Lower leg skin (tissue), 4 donors: ENCODE results near the gene SEMA3D. TPM values are rescaled to one million over a fixed set of nuclear protein-coding genes. Genes with fewer than 3 reads are reported as not detected.

Experiments used
- DNase-seq, 2 donors: peaks; one replicate each; pipeline ENCODE4 v3.0.0-alpha.2; 2019; ENCODE audit warnings: low spot score in 2 of 2
- H3K4me3 ChIP-seq: fragments of 200-600 bp; sonication (generic); 2 replicates; pipeline ENCODE4 v1.5.1; 2017; ENCODE audit warnings: mild to moderate bottlenecking, low read depth; ENCODE audit not compliant: poor library complexity, severe bottlenecking
- CTCF ChIP-seq, 3 donors: fragments of 450-650 bp; IDR thresholded peaks; one replicate each; pipeline ENCODE4 v1.5.1; 2016; ENCODE audit warnings: antibody characterized with exemption in 3 of 3, mild to moderate bottlenecking in 3 of 3, moderate library complexity in 2 of 3
- POLR2A ChIP-seq, 2 donors: fragments of 450-650 bp; IDR thresholded peaks; one replicate each; pipeline ENCODE4 v1.6.1; 2016 to 2017; ENCODE audit warnings: antibody characterized with exemption in 2 of 2, mild to moderate bottlenecking in 1 of 2, moderate library complexity in 1 of 2
- WGBS, 2 donors: methylation state at CpG; one replicate each; pipeline ENCODE4 v1.1.5; 2018; 5-methylcytosine and 5-hydroxymethylcytosine counted together
- intact Hi-C: fragments of 100-400 bp; cut with DNase I; formaldehyde crosslinking; loops from one replicate; pipeline ENCODE4 v1.15.0; 2023; ENCODE audit warnings: low total_unique reads
- total RNA-seq, 4 donors: library from RNA; depleted of rRNA; stranded (reverse); fragments of >200 nt; gene quantifications; one replicate each; pipeline ENCODE4 v1.1.0, GENCODE V29; 2016

The SEMA3D gene
- total RNA-seq, 4 donors from 2014 or later: 2.4 to 4.7 (median 2.7) TPM

- DNase-seq: no peak
These were observed 211.2 kb downstream of the SEMA3D start for GRCh38 chr7:84975586-84976185.

GRCh38 chr7:84971360-84971759 is 215.5 kb downstream of the SEMA3D start:
- no peak for DNase-seq
- no peak overlapping the region for H3K4me3 ChIP-seq
- WGBS, 2 donors: 59 to 70% methylated on average over 1 of the region's 1 CpG
- TF ChIP-seq CTCF (IDR thresholded peaks at IDR 0.05): no peak
- intact Hi-C loops: no loop called here

More at GRCh38 chr7:84975586-84976185, 211.2 kb downstream of the SEMA3D start:
- no peak for TF ChIP-seq POLR2A (IDR thresholded peaks at IDR 0.05)
- TF ChIP-seq CTCF (IDR thresholded peaks at IDR 0.05): no peak
- intact Hi-C loops: no loop called here
- 7 to 10% methylated on average over 1 of the region's 1 CpG for WGBS, 2 donors
- no peak overlapping the region for H3K4me3 ChIP-seq

- H3K4me3 ChIP-seq: no peak overlapping the region
- intact Hi-C loops: no loop called here
- TF ChIP-seq CTCF (IDR thresholded peaks at IDR 0.05) (no peak), POLR2A (IDR thresholded peaks at IDR 0.05) (no peak)
- DNase-seq: no peak
These were observed 216.2 kb downstream of the SEMA3D start for GRCh38 chr7:84970670-84971069.

GRCh38 chr7:84953234-84953633 is 233.6 kb downstream of the SEMA3D start:
- no peak for DNase-seq
- TF ChIP-seq POLR2A (IDR thresholded peaks at IDR 0.05): no peak
- no peak for TF ChIP-seq CTCF (IDR thresholded peaks at IDR 0.05)
- H3K4me3 ChIP-seq: no peak overlapping the region
- WGBS, 2 donors: 74 to 76% methylated on average over 5 of the region's 5 CpGs
- intact Hi-C loops: no loop called here

- intact Hi-C loops: no loop called here
- no peak for TF ChIP-seq CTCF (IDR thresholded peaks at IDR 0.05)
- no peak for TF ChIP-seq POLR2A (IDR thresholded peaks at IDR 0.05)
These were observed 236.0 kb downstream of the SEMA3D start for GRCh38 chr7:84950836-84951235.

GRCh38 chr7:84949501-84949900 is 237.4 kb downstream of the SEMA3D start:
- WGBS, 2 donors: 80 to 82% methylated on average over 2 of the region's 2 CpGs
- DNase-seq: no peak
- no peak for TF ChIP-seq POLR2A (IDR thresholded peaks at IDR 0.05)
- no peak for TF ChIP-seq CTCF (IDR thresholded peaks at IDR 0.05)
- intact Hi-C loops: no loop called here
- H3K4me3 ChIP-seq: no peak overlapping the region

More at GRCh38 chr7:84950836-84951235, 236.0 kb downstream of the SEMA3D start:
- no peak overlapping the region for H3K4me3 ChIP-seq
- no peak for DNase-seq
